GM13976 (cell line): ENCODE results near the gene ZBTB9.
A peak's percentile ranks its signal among the peaks of the same experiment; 100 is the strongest.

Source experiments
- DNase-seq: peaks from one replicate; pipeline ENCODE4 v3.0.0; 2012; ENCODE audit warnings: low spot score
- CTCF ChIP-seq: IDR thresholded peaks from 2 replicates; pipeline ENCODE4 v1.5.1; 2012; ENCODE audit warnings: borderline replicate concordance, mild to moderate bottlenecking; ENCODE audit not compliant: insufficient read depth; ENCODE audit errors: extremely low read depth, missing control alignments, control extremely low read depth
- in situ Hi-C: fragments of 300-500 bp; cut with MboI; formaldehyde crosslinking; loops from one replicate; pipeline ENCODE4 v1.12.0; 2022; ENCODE audit warnings: low sequenced_read_pairs, mixed read lengths, inconsistent platforms; ENCODE audit not compliant: unreplicated experiment

The ZBTB9 gene

GRCh38 chr6:33410050-33410710 lies 44.2 kb upstream of the ZBTB9 start:
- in situ Hi-C loops: no loop called here
- DNase-seq: peak; percentile 99
- no peak for TF ChIP-seq CTCF

- DNase-seq: peak; percentile 89
- in situ Hi-C loops: no loop called here
- TF ChIP-seq CTCF: no peak
Observed at GRCh38 chr6:33410711-33411631, 43.4 kb upstream of the ZBTB9 start, which contains the start of gene PHF1. Gene PHF1 (plus strand): TSS chr6:33411014. CDS start chr6:33412264, 1,250 bp downstream.

GRCh38 chr6:33411632-33412005 lies 42.8 kb upstream of the ZBTB9 start:
- TF ChIP-seq CTCF: no peak
- DNase-seq: no peak
- in situ Hi-C loops: no loop called here

- no peak for DNase-seq
- in situ Hi-C loops: no loop called here
- no peak for TF ChIP-seq CTCF
Observed at GRCh38 chr6:33412140-33413009, 42.0 kb upstream of the ZBTB9 start.

- in situ Hi-C loops: no loop called here
- no peak for TF ChIP-seq CTCF
- no peak for DNase-seq
Observed at GRCh38 chr6:33413241-33414120, 40.9 kb upstream of the ZBTB9 start.
